WTC11 (cell line): Measurements from ENCODE around the gene MON2. TPM values are rescaled to one million over a fixed set of nuclear protein-coding genes. Genes with fewer than 3 reads are reported as not detected.

Source experiments
- ATAC-seq: fragments of 200-7000 bp; cut with Tn5 transposase; 2 replicates; pipeline ENCODE4 v1.10.0; 2021; ENCODE audit warnings: mild to moderate bottlenecking, moderate library complexity
- CTCF ChIA-PET: fragments of 300-600 bp; sonication (Branson Sonifier 250); formaldehyde crosslinking; loops from one replicate; lab custom pipeline; 2021; ENCODE audit warnings: antibody characterized with exemption; lab: Charles Lee
- POLR2A ChIA-PET: fragments of 350-600 bp; sonication (Branson Sonifier 250); formaldehyde crosslinking; loops from one replicate; lab custom pipeline; 2021; ENCODE audit warnings: antibody characterized with exemption; lab: Charles Lee
- DNase-seq: peaks from one replicate; pipeline ENCODE4 v3.0.0; 2021; ENCODE audit warnings: low spot score
- H3K27ac Mint-ChIP-seq: 2 replicates; pipeline ENCODE4 v1.8.0; 2021; ENCODE audit warnings: mixed read lengths
- H3K27me3 Mint-ChIP-seq: 2 replicates; pipeline ENCODE4 v1.8.0; 2021; ENCODE audit warnings: low read depth, mild to moderate bottlenecking, moderate library complexity, mixed read lengths
- H3K36me3 Mint-ChIP-seq: 2 replicates; pipeline ENCODE4 v1.8.0; 2021; ENCODE audit warnings: mixed read lengths
- H3K4me1 Mint-ChIP-seq: 2 replicates; pipeline ENCODE4 v1.8.0; 2022; ENCODE audit warnings: mixed read lengths
- H3K4me3 Mint-ChIP-seq: 2 replicates; pipeline ENCODE4 v1.8.0; 2021; ENCODE audit warnings: mild to moderate bottlenecking, moderate library complexity, mixed read lengths
- H3K9me3 Mint-ChIP-seq: 2 replicates; pipeline ENCODE4 v1.8.0; 2021; ENCODE audit warnings: mixed read lengths
- ELF4 ChIP-seq: sonication (generic); formaldehyde crosslinking; IDR thresholded peaks from 2 replicates; pipeline ENCODE4 v1.8.1; 2022; ENCODE audit warnings: low read depth, mild to moderate bottlenecking, moderate library complexity, missing genetic modification reagents
- FOXP1 ChIP-seq: sonication (generic); formaldehyde crosslinking; IDR thresholded peaks from 2 replicates; pipeline ENCODE4 v1.8.0; 2022; ENCODE audit warnings: missing genetic modification reagents, mild to moderate bottlenecking, moderate library complexity, borderline replicate concordance
- FOXP4 ChIP-seq: sonication (generic); formaldehyde crosslinking; IDR thresholded peaks from 2 replicates; pipeline ENCODE4 v1.8.0; 2022; ENCODE audit warnings: mild to moderate bottlenecking, missing genetic modification reagents
- HMGXB4 ChIP-seq: sonication (generic); formaldehyde crosslinking; IDR thresholded peaks from 2 replicates; pipeline ENCODE4 v1.8.1; 2023; ENCODE audit warnings: mild to moderate bottlenecking, moderate library complexity, missing genetic modification reagents
- IRF2 ChIP-seq: sonication (generic); formaldehyde crosslinking; IDR thresholded peaks from 2 replicates; pipeline ENCODE4 v1.8.0; 2022; ENCODE audit warnings: low read depth, missing genetic modification reagents, borderline replicate concordance
- MXD4 ChIP-seq: fragments of 250-450 bp; sonication (Bioruptor Pico); IDR thresholded peaks from 2 replicates; pipeline ENCODE4 v1.8.0; 2021; ENCODE audit warnings: mild to moderate bottlenecking, moderate library complexity, borderline replicate concordance
- MYBL2 ChIP-seq: sonication (generic); formaldehyde crosslinking; IDR thresholded peaks from 2 replicates; pipeline ENCODE4 v1.8.1; 2023; ENCODE audit warnings: mild to moderate bottlenecking, moderate library complexity, missing genetic modification reagents
- NFYB ChIP-seq: sonication (generic); formaldehyde crosslinking; conservative IDR thresholded peaks from 2 replicates; pipeline ENCODE4 v1.8.0; 2022; ENCODE audit warnings: low read depth, missing genetic modification reagents
- PRDM15 ChIP-seq: sonication (generic); formaldehyde crosslinking; IDR thresholded peaks from 2 replicates; pipeline ENCODE4 v1.8.0; 2022; ENCODE audit warnings: missing genetic modification reagents
- STAT6 ChIP-seq: sonication (generic); formaldehyde crosslinking; conservative IDR thresholded peaks from 2 replicates; pipeline ENCODE4 v1.8.1; 2023; ENCODE audit warnings: mild to moderate bottlenecking, low read depth, missing genetic modification reagents, moderate library complexity
- TCF7 ChIP-seq: sonication (generic); formaldehyde crosslinking; IDR thresholded peaks from 2 replicates; pipeline ENCODE4 v1.8.0; 2022; ENCODE audit warnings: mild to moderate bottlenecking, low read depth, missing genetic modification reagents, moderate library complexity
- TEAD1 ChIP-seq: sonication (generic); formaldehyde crosslinking; IDR thresholded peaks from 2 replicates; pipeline ENCODE4 v1.8.0; 2022; ENCODE audit warnings: mild to moderate bottlenecking, missing genetic modification reagents
- ZMAT4 ChIP-seq: fragments of 250-450 bp; sonication (Bioruptor Pico); IDR thresholded peaks from 2 replicates; pipeline ENCODE4 v1.9.0; 2021; ENCODE audit warnings: mild to moderate bottlenecking
- ZNF138 ChIP-seq: sonication (generic); formaldehyde crosslinking; conservative IDR thresholded peaks from 2 replicates; pipeline ENCODE4 v1.8.1; 2022; ENCODE audit warnings: mild to moderate bottlenecking, moderate library complexity, missing genetic modification reagents
- ZNF232 ChIP-seq: sonication (generic); formaldehyde crosslinking; IDR thresholded peaks from 2 replicates; pipeline ENCODE4 v1.8.0; 2022; ENCODE audit warnings: mild to moderate bottlenecking, missing genetic modification reagents
- ZNF263 ChIP-seq: sonication (generic); formaldehyde crosslinking; IDR thresholded peaks from 2 replicates; pipeline ENCODE4 v1.8.1; 2022; ENCODE audit warnings: low read depth, mild to moderate bottlenecking, moderate library complexity, missing genetic modification reagents
- ZNF532 ChIP-seq: fragments of 250-450 bp; sonication (Bioruptor Pico); IDR thresholded peaks from 2 replicates; pipeline ENCODE4 v1.9.0; 2021; ENCODE audit warnings: mild to moderate bottlenecking, borderline replicate concordance
- total RNA-seq: library from RNA; stranded (reverse); gene quantifications from 3 replicates; pipeline ENCODE4 v1.2.3, GENCODE V29; 2021

Gene MON2
- total RNA-seq, 1 experiment from 2014 or later: 25.8 TPM

GRCh38 chr12:62642486-62642885 is 175.9 kb downstream of the MON2 start:
- CTCF ChIA-PET: interaction anchor here (0.9 kb wide), 1 partner anchor 61 kb away, joined by 4 read pairs; no protein-coding TSS in a partner anchor
- H3K36me3 Mint-ChIP-seq: peaks cover 17% of the 10 kb centered on the region
- TF ChIP-seq FOXP1 (no peak), ZNF138 (CRISPR knock-in tag) (no peak), TEAD1 (CRISPR knock-in tag) (no peak), HMGXB4 (no peak), FOXP4 (CRISPR knock-in tag) (no peak), ZNF532 (no peak), MXD4 (no peak), TCF7 (CRISPR knock-in tag) (no peak), PRDM15 (CRISPR knock-in tag) (no peak), ZMAT4 (CRISPR knock-in tag) (no peak), MYBL2 (CRISPR knock-in tag) (no peak), IRF2 (CRISPR knock-in tag) (no peak), ZNF232 (no peak), STAT6 (CRISPR knock-in tag) (no peak), NFYB (CRISPR knock-in tag) (no peak), ZNF263 (CRISPR knock-in tag) (no peak), ELF4 (CRISPR knock-in tag) (no peak)
- TF ChIP-seq, all 79 proteins: peak for 0
- Mint-ChIP-seq H3K27ac (no peak overlapping the region), H3K4me3 (no peak overlapping the region), H3K27me3 (0 out of 2 replicates have a peak, but pooled peaks cover 4% of the 10 kb centered on the region), H3K9me3 (no peaks in the 10 kb centered on the region), H3K4me1 (peaks cover 54% of the 10 kb centered on the region)
- DNase-seq (no peak), ATAC-seq (no peak)
- POLR2A ChIA-PET: interaction anchor here (0.5 to 1.0 kb wide), 5 partner anchors 10 to 406 kb away, joined by 3 to 4 read pairs (median 3); no protein-coding TSS in a partner anchor
